Uterus (tissue), 4 donors: ENCODE results near the gene MT1F. TPM values are rescaled to one million over a fixed set of nuclear protein-coding genes. Genes with fewer than 3 reads are reported as not detected.
"Not testable (repeated sequence)": the region's sequence is repeated elsewhere in the genome, so short reads cannot be mapped to it uniquely, and the experiment has no call there.

Experiments
- DNase-seq, 2 donors: peaks; one replicate each; pipeline ENCODE4 v3.0.0-alpha.2; 2019 to 2020
- H3K27ac ChIP-seq, 2 donors: fragments of 200-600 bp; sonication (generic); 1 replicate in 1 of 2; 2 replicates in 1 of 2; pipeline ENCODE4 v1.5.1; 2016 to 2018
- H3K27me3 ChIP-seq, 2 donors: fragments of 200-600 bp; sonication (generic); one replicate each; pipeline ENCODE4 v1.5.1; 2018 to 2019; ENCODE audit warnings: control low read depth in 1 of 2
- H3K36me3 ChIP-seq, 2 donors: fragments of 200-600 bp; sonication (generic); one replicate each; pipeline ENCODE4 v1.5.1; 2019; ENCODE audit warnings: control low read depth in 1 of 2
- H3K4me1 ChIP-seq, 2 donors: fragments of 200-600 bp; sonication (generic); one replicate each; pipeline ENCODE4 v1.5.1; 2018 to 2019; ENCODE audit warnings: control low read depth in 1 of 2
- H3K4me3 ChIP-seq, 2 donors: fragments of 200-600 bp; sonication (generic); 1 replicate in 1 of 2; 2 replicates in 1 of 2; pipeline ENCODE4 v1.5.1; 2018 to 2019; ENCODE audit warnings: mild to moderate bottlenecking in 1 of 2
- H3K9me3 ChIP-seq, 2 donors: fragments of 200-600 bp; sonication (generic); one replicate each; pipeline ENCODE4 v1.5.1; 2019; ENCODE audit warnings: control low read depth in 1 of 2
- CTCF ChIP-seq, 4 experiments: fragments of 200-600 bp in 2 of 4; fragments of 450-650 bp in 2 of 4; sonication (generic) in 2 of 4; IDR thresholded peaks; one replicate each; pipeline ENCODE4 v1.5.1; 2016 to 2019; ENCODE audit warnings: antibody characterized with exemption in 4 of 4, mild to moderate bottlenecking in 2 of 4, moderate library complexity in 1 of 4
- POLR2A ChIP-seq, 2 donors: fragments of 450-650 bp; IDR thresholded peaks; one replicate each; pipeline ENCODE4 v1.6.1; 2016; ENCODE audit warnings: antibody characterized with exemption in 2 of 2, mild to moderate bottlenecking in 1 of 2, moderate library complexity in 1 of 2
- intact Hi-C: fragments of 100-400 bp; cut with DNase I; formaldehyde crosslinking; loops from one replicate; pipeline ENCODE4 v1.15.1; 2023; ENCODE audit warnings: low total_unique reads
- total RNA-seq, 4 donors: library from RNA; depleted of rRNA in 3 of 4; stranded (reverse); fragments of >200 nt in 3 of 4; gene quantifications; one replicate each; pipeline versions ENCODE4 v1.1.0 to v1.2.4, GENCODE V29; 2014 to 2023
- donor health status: DM: yes; HTN: yes; CAD: no.

The MT1F gene
- total RNA-seq, 4 donors from 2014 or later, result 2.1 TPM; not detected in 3

- DNase-seq, result no peak
- H3K4me1 ChIP-seq, result no peaks in the 10 kb centered on the region
- no peak overlapping the region for H3K27ac ChIP-seq
- no peaks in the 10 kb centered on the region for H3K36me3 ChIP-seq
- no peaks in the 10 kb centered on the region for H3K9me3 ChIP-seq
- no peak overlapping the region for H3K4me3 ChIP-seq
- TF ChIP-seq CTCF (IDR thresholded peaks at IDR 0.05) (no peak), POLR2A (IDR thresholded peaks at IDR 0.05) (no peak)
- intact Hi-C loops, result no loop called here
- H3K27me3 ChIP-seq, result peaks cover 0 to 3% of the 10 kb centered on the region in 2 donors
These were observed 5.2 kb upstream of the MT1F start for GRCh38 chr16:56652600-56652999.

GRCh38 chr16:56653218-56653617 is 4.5 kb upstream of the MT1F start:
- no peaks in the 10 kb centered on the region for H3K36me3 ChIP-seq
- intact Hi-C loops, result no loop called here
- H3K27ac ChIP-seq, result no peak overlapping the region
- peaks cover 0 to 1% of the 10 kb centered on the region in 2 donors for H3K4me1 ChIP-seq
- no peaks in the 10 kb centered on the region for H3K9me3 ChIP-seq
- H3K4me3 ChIP-seq, result no peak overlapping the region
- no peak for DNase-seq
- peaks cover 0 to 1% of the 10 kb centered on the region in 2 donors for H3K27me3 ChIP-seq
- TF ChIP-seq CTCF (IDR thresholded peaks at IDR 0.05), result no peak
- TF ChIP-seq POLR2A (IDR thresholded peaks at IDR 0.05), result no peak

- Histone ChIP-seq H3K4me3 (peak overlapping the region in 1 of 2 donors; percentile 12), H3K4me1 (peaks cover 0 to 8% of the 10 kb centered on the region in 2 donors), H3K27me3 (peaks cover 0 to 18% of the 10 kb centered on the region in 2 donors), H3K27ac (no peak overlapping the region), H3K36me3 (no peaks in the 10 kb centered on the region), H3K9me3 (no peaks in the 10 kb centered on the region)
- TF ChIP-seq CTCF (IDR thresholded peaks at IDR 0.05) (no peak), POLR2A (IDR thresholded peaks at IDR 0.05) (no peak)
- no peak for DNase-seq
- intact Hi-C loops, result no loop called here
These were observed 642 bp downstream of the MT1F start for GRCh38 chr16:56658327-56658875.

GRCh38 chr16:56662357-56663354 is 4.9 kb downstream of the MT1F start:
- intact Hi-C loops, result no loop called here
- TF ChIP-seq CTCF (IDR thresholded peaks at IDR 0.05) (no peak), POLR2A (IDR thresholded peaks at IDR 0.05) (no peak)
- H3K4me3 ChIP-seq, result no peak overlapping the region
- H3K4me1 ChIP-seq, result peaks cover 0 to 8% of the 10 kb centered on the region in 2 donors
- peaks cover 0 to 19% of the 10 kb centered on the region in 2 donors for H3K27me3 ChIP-seq
- H3K27ac ChIP-seq, result no peak overlapping the region
- no peaks in the 10 kb centered on the region for H3K36me3 ChIP-seq
- no peaks in the 10 kb centered on the region for H3K9me3 ChIP-seq
- DNase-seq, result no peak

- no peak for TF ChIP-seq CTCF (IDR thresholded peaks at IDR 0.05)
- no peak for TF ChIP-seq POLR2A (IDR thresholded peaks at IDR 0.05)
- Histone ChIP-seq H3K4me3 (no peak overlapping the region), H3K27me3 (peaks cover 0 to 12% of the 10 kb centered on the region in 2 donors), H3K27ac (no peak overlapping the region), H3K36me3 (no peaks in the 10 kb centered on the region), H3K9me3 (no peaks in the 10 kb centered on the region), H3K4me1 (peaks cover 0 to 4% of the 10 kb centered on the region in 2 donors)
- intact Hi-C loops, result no loop called here
- no peak for DNase-seq
These were observed 6.7 kb downstream of the MT1F start for GRCh38 chr16:56664506-56664905.

- H3K9me3 ChIP-seq, H3K4me3 ChIP-seq, intact Hi-C loops, H3K4me1 ChIP-seq, H3K27ac ChIP-seq, H3K36me3 ChIP-seq, DNase-seq: not testable (repeated sequence)
- H3K27me3 ChIP-seq, result peaks cover 0 to 14% of the 10 kb centered on the region in 2 donors
These were observed 7.8 kb downstream of the MT1F start for GRCh38 chr16:56665286-56666261.
